Neuron (in vitro differentiated cells): Measurements from ENCODE around the gene RIOK3.
"Not testable (repeated sequence)": the region's sequence is repeated elsewhere in the genome, so short reads cannot be mapped to it uniquely, and the experiment has no call there.

Source experiments
- H2AFZ ChIP-seq: one replicate; pipeline ENCODE4 v1.6.1; 2013; ENCODE audit warnings: low read depth, mild to moderate bottlenecking, inconsistent platforms, low read length, moderate library complexity
- H3K27me3 ChIP-seq: one replicate; pipeline ENCODE4 v1.6.1; 2013; ENCODE audit warnings: low read length; ENCODE audit not compliant: insufficient read depth
- H3K36me3 ChIP-seq: one replicate; pipeline ENCODE4 v1.6.1; 2013; ENCODE audit warnings: low read length; ENCODE audit not compliant: insufficient read depth
- H3K4me1 ChIP-seq: one replicate; pipeline ENCODE4 v1.6.1; 2013; ENCODE audit warnings: low read length; ENCODE audit not compliant: insufficient read depth
- H3K4me3 ChIP-seq: 2 replicates; pipeline ENCODE4 v1.5.1; 2013; ENCODE audit warnings: mild to moderate bottlenecking, low read length, moderate library complexity
- H3K9me3 ChIP-seq: one replicate; pipeline ENCODE4 v1.6.1; 2013; ENCODE audit warnings: low read length

The RIOK3 gene, protein sequence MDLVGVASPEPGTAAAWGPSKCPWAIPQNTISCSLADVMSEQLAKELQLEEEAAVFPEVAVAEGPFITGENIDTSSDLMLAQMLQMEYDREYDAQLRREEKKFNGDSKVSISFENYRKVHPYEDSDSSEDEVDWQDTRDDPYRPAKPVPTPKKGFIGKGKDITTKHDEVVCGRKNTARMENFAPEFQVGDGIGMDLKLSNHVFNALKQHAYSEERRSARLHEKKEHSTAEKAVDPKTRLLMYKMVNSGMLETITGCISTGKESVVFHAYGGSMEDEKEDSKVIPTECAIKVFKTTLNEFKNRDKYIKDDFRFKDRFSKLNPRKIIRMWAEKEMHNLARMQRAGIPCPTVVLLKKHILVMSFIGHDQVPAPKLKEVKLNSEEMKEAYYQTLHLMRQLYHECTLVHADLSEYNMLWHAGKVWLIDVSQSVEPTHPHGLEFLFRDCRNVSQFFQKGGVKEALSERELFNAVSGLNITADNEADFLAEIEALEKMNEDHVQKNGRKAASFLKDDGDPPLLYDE

DNA sequence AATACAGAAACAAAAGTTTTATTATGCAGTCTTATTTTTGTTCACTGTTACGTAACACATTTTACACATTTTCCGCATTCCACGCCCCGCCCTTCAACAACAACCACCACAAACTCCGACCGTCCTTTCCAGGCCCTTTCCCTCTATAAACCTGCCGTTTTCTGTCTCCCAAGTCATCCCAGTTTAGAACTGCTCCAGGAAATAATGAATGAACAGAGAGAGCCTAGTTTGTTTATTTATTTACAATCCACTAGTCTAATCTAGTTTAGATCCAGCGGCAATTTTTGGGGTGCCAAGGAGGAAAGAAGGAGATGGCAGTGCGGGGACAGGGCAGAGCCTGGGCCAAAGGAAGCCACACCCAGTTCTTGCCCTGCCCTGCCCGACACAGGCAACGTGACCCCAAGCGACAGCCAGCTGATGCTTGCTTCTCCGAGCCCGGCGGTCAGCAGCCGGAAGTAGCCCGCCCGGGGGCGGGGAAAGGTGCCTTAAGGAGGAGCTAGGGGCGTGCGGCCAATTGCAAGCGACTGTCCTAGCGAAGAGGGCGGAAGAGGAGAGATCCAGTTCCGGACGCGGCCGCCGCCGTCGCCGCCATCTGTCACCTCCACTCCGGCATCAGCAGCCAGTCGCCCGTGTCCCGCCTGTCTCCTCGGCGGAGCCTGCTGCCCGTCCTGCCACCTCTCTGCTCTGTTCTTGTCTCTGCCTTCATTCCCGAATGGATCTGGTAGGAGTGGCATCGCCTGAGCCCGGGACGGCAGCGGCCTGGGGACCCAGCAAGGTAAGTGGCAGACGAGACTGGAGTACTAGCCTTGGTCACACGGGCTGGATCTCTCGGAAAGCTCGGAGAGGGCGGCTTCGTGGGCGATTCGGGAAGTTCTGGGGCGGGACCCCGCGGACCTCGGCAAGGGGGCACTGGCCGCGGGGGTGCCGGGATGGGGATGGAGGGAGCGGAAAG is at the start of gene RIOK3:
Gene RIOK3 (plus strand): TSS at position 560 of the 952 bp plus-strand sequence. CDS start 153 bp downstream, at position 713.
- peaks cover 12% of the 10 kb centered on the region for H3K4me1 ChIP-seq
- H3K4me3 ChIP-seq = peak within 1 kb of the TSS; percentile 90
- no peaks in the 10 kb centered on the region for H3K9me3 ChIP-seq
- H3K36me3 ChIP-seq = peaks cover 2% of the 10 kb centered on the region
- no peaks in the 10 kb centered on the region for H3K27me3 ChIP-seq
- H2AFZ ChIP-seq = peak within 1 kb of the TSS; percentile 83

GRCh38 chr18:23403310-23403709 is 49.8 kb upstream of the RIOK3 start:
- no peaks in the 10 kb centered on the region for H3K27me3 ChIP-seq
- H3K4me3 ChIP-seq = no peak overlapping the region
- peaks cover 2% of the 10 kb centered on the region for H3K9me3 ChIP-seq
- H3K4me1 ChIP-seq = peaks cover 19% of the 10 kb centered on the region
- H2AFZ ChIP-seq = no peak overlapping the region
- H3K36me3 ChIP-seq = no peaks in the 10 kb centered on the region

- Histone ChIP-seq H3K4me3 (no peak overlapping the region), H2AFZ (no peak overlapping the region), H3K27me3 (no peaks in the 10 kb centered on the region), H3K4me1 (peaks cover 19% of the 10 kb centered on the region), H3K36me3 (no peaks in the 10 kb centered on the region), H3K9me3 (peaks cover 2% of the 10 kb centered on the region)
These were observed 47.5 kb upstream of the RIOK3 start for GRCh38 chr18:23405636-23406035.

DNA sequence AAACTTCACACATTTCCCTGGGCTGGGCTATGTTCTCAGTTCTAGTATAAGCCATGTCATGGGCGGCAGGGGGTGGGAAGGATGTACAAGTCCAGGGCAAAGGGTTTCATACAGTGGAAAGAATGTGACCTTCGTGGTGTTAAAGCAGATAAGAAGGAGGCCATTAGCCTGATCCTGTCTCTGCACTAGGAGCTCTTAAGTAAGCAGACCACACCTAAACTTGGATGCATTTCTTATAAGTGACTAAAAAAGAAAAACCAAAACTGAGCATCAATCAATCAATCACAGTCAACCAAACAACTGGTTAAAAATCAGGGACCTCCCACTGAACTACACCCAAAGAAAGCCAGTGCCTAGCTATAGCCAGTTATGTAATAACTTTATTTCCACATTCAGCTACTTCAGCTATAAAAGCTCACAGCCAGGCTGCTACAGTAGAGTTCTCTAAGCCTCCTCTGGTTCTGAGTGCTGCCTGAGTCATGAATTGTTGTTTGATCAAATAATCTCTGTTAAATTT is 46.8 kb upstream of the RIOK3 start:
- no peak overlapping the region for H3K4me3 ChIP-seq

DNA sequence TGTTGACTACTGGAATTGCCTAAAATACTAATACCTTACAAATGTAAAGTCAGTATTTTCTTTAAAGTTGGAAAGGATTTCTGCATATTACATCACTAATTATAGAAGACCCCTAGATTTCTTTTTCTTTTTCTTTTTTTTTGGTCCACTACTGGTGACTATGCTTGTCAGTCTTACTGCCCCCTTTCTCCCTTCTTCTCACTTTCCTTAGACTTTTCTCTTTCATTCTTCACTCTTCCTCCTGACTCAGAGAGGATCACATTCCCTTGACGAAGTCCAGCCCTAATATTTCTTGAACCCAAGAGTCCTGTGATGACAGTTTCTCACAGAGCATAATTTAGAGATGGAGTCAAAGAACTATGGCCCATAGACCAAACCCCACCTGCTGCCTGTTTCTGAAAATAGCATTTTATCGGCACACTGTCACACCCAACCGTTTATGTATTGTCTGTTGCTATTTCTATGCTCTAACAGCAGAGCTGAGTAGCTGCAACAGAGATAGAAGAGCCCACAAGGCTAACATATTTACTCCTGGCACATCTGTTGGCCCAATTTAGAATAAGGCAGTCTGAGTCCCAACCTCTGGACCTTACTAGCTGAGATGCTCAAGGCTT is 40.6 kb upstream of the RIOK3 start:
- no peaks in the 10 kb centered on the region for H3K36me3 ChIP-seq
- H3K4me3 ChIP-seq = no peak overlapping the region
- no peak overlapping the region for H2AFZ ChIP-seq
- no peaks in the 10 kb centered on the region for H3K27me3 ChIP-seq
- no peaks in the 10 kb centered on the region for H3K4me1 ChIP-seq
- no peaks in the 10 kb centered on the region for H3K9me3 ChIP-seq

More for the DNA sequence above, 46.8 kb upstream of the RIOK3 start:
- H2AFZ ChIP-seq = no peak overlapping the region
- H3K36me3 ChIP-seq = no peaks in the 10 kb centered on the region
- peaks cover 2% of the 10 kb centered on the region for H3K9me3 ChIP-seq
- H3K27me3 ChIP-seq = no peaks in the 10 kb centered on the region
- peaks cover 12% of the 10 kb centered on the region for H3K4me1 ChIP-seq

DNA sequence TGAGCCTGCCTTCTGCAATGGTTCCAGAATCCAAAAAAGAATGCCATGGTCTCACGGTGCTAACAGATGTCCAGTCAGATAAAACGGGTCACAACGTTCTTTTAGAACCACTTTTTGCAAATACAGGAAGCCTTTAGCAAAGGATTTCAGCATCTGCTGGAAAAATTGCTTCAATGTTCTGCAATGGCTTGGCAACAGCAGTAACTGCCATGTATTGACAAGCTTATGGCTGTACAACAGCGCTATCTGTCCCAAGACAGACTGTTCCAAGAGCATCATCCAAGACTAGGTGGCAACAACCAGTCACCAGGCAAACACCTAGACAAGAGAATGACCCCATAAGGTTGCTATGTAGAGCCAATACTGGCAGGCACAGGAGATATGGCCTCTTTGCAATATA is 37.6 kb upstream of the RIOK3 start:
- no peaks in the 10 kb centered on the region for H3K4me1 ChIP-seq
- no peaks in the 10 kb centered on the region for H3K27me3 ChIP-seq
- no peaks in the 10 kb centered on the region for H3K36me3 ChIP-seq
- H2AFZ ChIP-seq = no peak overlapping the region
- H3K4me3 ChIP-seq = no peak overlapping the region
- no peaks in the 10 kb centered on the region for H3K9me3 ChIP-seq

DNA sequence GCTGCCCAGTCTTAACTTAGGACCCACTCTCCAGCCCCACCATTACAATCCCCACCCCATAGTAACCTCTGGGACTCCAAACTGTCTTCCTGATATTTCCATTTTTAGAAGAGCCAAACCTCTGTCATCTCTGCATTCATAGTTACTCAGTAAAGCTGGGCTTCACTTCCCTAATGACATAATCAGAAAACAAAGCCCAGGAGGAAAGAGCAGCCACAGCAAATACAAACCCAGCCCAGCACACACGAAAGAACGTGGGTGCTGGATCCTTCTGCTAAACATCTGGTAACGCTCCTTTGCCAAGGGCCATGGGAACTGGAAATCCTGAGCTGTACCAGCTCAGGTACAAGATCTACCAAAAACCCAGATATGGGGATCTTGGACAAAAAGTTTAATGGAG is 36.8 kb upstream of the RIOK3 start:
- Histone ChIP-seq H3K36me3 (no peaks in the 10 kb centered on the region), H3K9me3 (no peaks in the 10 kb centered on the region), H3K4me1 (no peaks in the 10 kb centered on the region), H2AFZ (no peak overlapping the region), H3K4me3 (no peak overlapping the region), H3K27me3 (no peaks in the 10 kb centered on the region)

GRCh38 chr18:23421277-23421676 is 31.8 kb upstream of the RIOK3 start:
- H3K36me3 ChIP-seq = no peaks in the 10 kb centered on the region
- no peak overlapping the region for H2AFZ ChIP-seq
- H3K4me1 ChIP-seq = peaks cover 14% of the 10 kb centered on the region
- no peaks in the 10 kb centered on the region for H3K27me3 ChIP-seq
- H3K9me3 ChIP-seq = no peaks in the 10 kb centered on the region
- H3K4me3 ChIP-seq = no peak overlapping the region

DNA sequence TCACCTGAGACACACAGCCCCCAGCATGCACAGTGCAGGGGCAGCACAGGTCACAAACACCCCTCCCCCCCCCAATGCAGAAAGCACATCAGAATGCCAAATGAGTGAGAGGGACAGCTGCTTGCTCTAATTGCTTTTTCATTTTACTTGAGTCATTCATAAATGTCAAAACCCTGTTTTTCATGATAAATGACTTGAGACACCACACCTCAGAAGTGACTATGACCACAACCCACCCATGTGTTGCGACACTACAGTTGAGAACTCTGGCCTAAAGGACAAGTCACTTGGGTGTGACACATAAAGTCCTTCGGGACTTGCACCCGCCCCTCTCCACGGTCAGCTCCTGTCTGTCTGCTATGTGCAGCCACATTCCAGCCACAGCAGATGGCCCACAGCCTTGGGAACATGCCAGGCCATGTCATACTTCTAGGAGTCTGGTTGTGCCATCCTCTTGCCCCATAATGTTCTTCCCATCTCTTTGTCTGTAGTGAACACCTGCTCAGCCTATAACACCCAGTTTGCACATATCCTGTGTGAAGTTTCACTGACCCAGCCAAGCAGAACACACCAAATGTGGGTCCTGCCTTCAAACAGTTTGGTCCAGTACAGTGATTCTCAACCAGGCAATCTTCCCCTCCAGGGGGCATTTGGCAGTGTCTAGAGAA is 30.2 kb upstream of the RIOK3 start:
- H2AFZ ChIP-seq = no peak overlapping the region
- H3K27me3 ChIP-seq = no peaks in the 10 kb centered on the region
- H3K4me1 ChIP-seq = peaks cover 14% of the 10 kb centered on the region
- H3K36me3 ChIP-seq = no peaks in the 10 kb centered on the region
- H3K9me3 ChIP-seq = no peaks in the 10 kb centered on the region
- no peak overlapping the region for H3K4me3 ChIP-seq

GRCh38 chr18:23424616-23425015 is 28.5 kb upstream of the RIOK3 start:
- Histone ChIP-seq H3K36me3 (no peaks in the 10 kb centered on the region), H3K27me3 (no peaks in the 10 kb centered on the region), H2AFZ (no peak overlapping the region), H3K4me3 (no peak overlapping the region), H3K4me1 (peaks cover 14% of the 10 kb centered on the region), H3K9me3 (no peaks in the 10 kb centered on the region)

- Histone ChIP-seq H3K27me3 (no peaks in the 10 kb centered on the region), H2AFZ (no peak overlapping the region), H3K36me3 (no peaks in the 10 kb centered on the region), H3K9me3 (no peaks in the 10 kb centered on the region), H3K4me3 (no peak overlapping the region), H3K4me1 (no peaks in the 10 kb centered on the region)
These were observed 24.3 kb upstream of the RIOK3 start for GRCh38 chr18:23428821-23429220.

- H2AFZ ChIP-seq, H3K4me3 ChIP-seq, H3K36me3 ChIP-seq, H3K27me3 ChIP-seq, H3K9me3 ChIP-seq, H3K4me1 ChIP-seq: not testable (repeated sequence)
These were observed 23.5 kb upstream of the RIOK3 start for GRCh38 chr18:23429538-23429937.
